ENCODE results near the gene UBXN7. TPM values are rescaled to one million over a fixed set of nuclear protein-coding genes. Genes with fewer than 3 reads are reported as not detected.

Gene UBXN7
- total RNA-seq, 2 donors from 2014 or later = 109 to 120 TPM

- Histone ChIP-seq H3K36me3 (ENCODE audit: control insufficient read depth, insufficient read depth, low read length) (peaks cover 18% of the 10 kb centered on the region), H3K4me3 (ENCODE audit: low read length) (no peak overlapping the region), H3K9me3 (ENCODE audit: control insufficient read depth, low read length) (no peaks in the 10 kb centered on the region), H3K27ac (ENCODE audit: low read depth, low read length) (no peak overlapping the region), H3K27me3 (ENCODE audit: control insufficient read depth, insufficient read depth, low read length, poor library complexity, severe bottlenecking) (no peaks in the 10 kb centered on the region), H3K4me1 (ENCODE audit: control insufficient read depth, insufficient read depth, low read length) (no peaks in the 10 kb centered on the region), H3K9ac (ENCODE audit: extremely low read depth, low read length, poor library complexity, severe bottlenecking) (no peak overlapping the region)
- DNase-seq = no peak
- TF ChIP-seq CTCF (conservative IDR thresholded peaks at IDR 0.05) = no peak
- Mint-ChIP-seq H3K4me1 (no peaks in the 10 kb centered on the region), H3K27me3 (ENCODE audit: insufficient read depth) (no peaks in the 10 kb centered on the region), H3K9me3 (no peaks in the 10 kb centered on the region), H3K4me3 (no peak overlapping the region), H3K27ac (no peak overlapping the region), H3K36me3 (ENCODE audit: low read depth) (peaks cover 27% of the 10 kb centered on the region)
- WGBS, 2 experiments (ENCODE audit: insufficient coverage in 1 of 2, insufficient read length in 1 of 2) = 92 to 94% methylated on average over 2 of the region's 2 CpGs
Observed at GRCh38 chr3:196298521-196298920, 133.7 kb downstream of the UBXN7 start.

Other genes starting within 250 kb of the UBXN7 start
- under 1 TPM in 1 of 2 donors, not detected in 1; 0.86 TPM for gene ZDHHC19, start 221.0 kb downstream of the UBXN7 start, total RNA-seq
- 1 to 10 TPM; 1.9 to 2.0 TPM for gene SLC51A, start 215.9 kb downstream of the UBXN7 start, total RNA-seq
- gene PCYT1A, start 144.7 kb downstream of the UBXN7 start, total RNA-seq = 10 to 100 TPM; 30.2 to 32.5 TPM
- gene DYNLT2B, start 114.2 kb downstream of the UBXN7 start, total RNA-seq = 10 to 100 TPM; 22.6 to 45.5 TPM
- gene TM4SF19, start 94.0 kb downstream of the UBXN7 start, total RNA-seq = not detected
- 10 to 100 TPM; 37.3 to 48.4 TPM for gene RNF168, start 71.3 kb upstream of the UBXN7 start, total RNA-seq
- gene SMCO1, start 82.9 kb upstream of the UBXN7 start, total RNA-seq = not detected
- gene WDR53, start 136.1 kb upstream of the UBXN7 start, total RNA-seq = 10 to 100 TPM; 15.1 to 23.0 TPM
- gene FBXO45, start 136.2 kb upstream of the UBXN7 start, total RNA-seq = 10 to 100 TPM; 15.9 to 16.4 TPM
- gene NRROS, start 207.3 kb upstream of the UBXN7 start, total RNA-seq = 1 to 10 TPM; 2.1 to 3.2 TPM